Osteocyte (in vitro differentiated cells): Measurements from ENCODE around the gene EVA1A. TPM values are rescaled to one million over a fixed set of nuclear protein-coding genes. Genes with fewer than 3 reads are reported as not detected.

ENCODE experiments used
- DNase-seq: peaks from one replicate; pipeline ENCODE4 v3.0.0; 2021; ENCODE audit warnings: mixed read lengths; ENCODE audit not compliant: unreplicated experiment; ENCODE audit errors: extremely low spot score
- H3K27ac Mint-ChIP-seq: one replicate; pipeline ENCODE4 v1.8.0; 2021; ENCODE audit warnings: mild to moderate bottlenecking, mixed read lengths; ENCODE audit not compliant: unreplicated experiment
- H3K27me3 Mint-ChIP-seq: one replicate; pipeline ENCODE4 v1.8.0; 2021; ENCODE audit warnings: mixed read lengths; ENCODE audit not compliant: unreplicated experiment
- H3K36me3 Mint-ChIP-seq: one replicate; pipeline ENCODE4 v1.8.0; 2021; ENCODE audit warnings: mixed read lengths; ENCODE audit not compliant: unreplicated experiment
- H3K4me1 Mint-ChIP-seq: one replicate; pipeline ENCODE4 v1.8.0; 2021; ENCODE audit warnings: mixed read lengths; ENCODE audit not compliant: unreplicated experiment
- H3K4me3 Mint-ChIP-seq: one replicate; pipeline ENCODE4 v1.8.0; 2021; ENCODE audit warnings: mild to moderate bottlenecking, moderate library complexity, mixed read lengths; ENCODE audit not compliant: unreplicated experiment
- H3K9me3 Mint-ChIP-seq: one replicate; pipeline ENCODE4 v1.8.0; 2021; ENCODE audit warnings: mixed read lengths; ENCODE audit not compliant: unreplicated experiment
- CTCF ChIP-seq: fragments of 200-600 bp; sonication (generic); IDR thresholded peaks from 2 replicates; pipeline ENCODE4 v1.5.0; 2021; ENCODE audit warnings: antibody characterized with exemption, mild to moderate bottlenecking, moderate library complexity
- total RNA-seq: library from RNA; stranded (reverse); gene quantifications from 2 replicates; pipeline ENCODE4 v1.2.1, GENCODE V29; 2021

The EVA1A gene
- total RNA-seq, 1 donor from 2014 or later = 33.5 TPM

GRCh38 chr2:75596784-75597183 lies 36.0 kb upstream of the EVA1A start:
- Mint-ChIP-seq H3K36me3 (no peaks in the 10 kb centered on the region), H3K27me3 (no peaks in the 10 kb centered on the region), H3K9me3 (no peaks in the 10 kb centered on the region), H3K4me3 (no peak overlapping the region), H3K4me1 (peaks cover 69% of the 10 kb centered on the region), H3K27ac (peak overlapping the region; percentile 95)
- DNase-seq = no peak
- no peak for TF ChIP-seq CTCF

GRCh38 chr2:75595541-75596395 lies 35.0 kb upstream of the EVA1A start:
- Mint-ChIP-seq H3K4me1 (peaks cover 72% of the 10 kb centered on the region), H3K36me3 (no peaks in the 10 kb centered on the region), H3K27me3 (no peaks in the 10 kb centered on the region), H3K27ac (peak overlapping the region; percentile 95), H3K4me3 (no peak overlapping the region), H3K9me3 (no peaks in the 10 kb centered on the region)
- no peak for DNase-seq
- no peak for TF ChIP-seq CTCF

- Mint-ChIP-seq H3K9me3 (no peaks in the 10 kb centered on the region), H3K4me3 (no peak overlapping the region), H3K27me3 (no peaks in the 10 kb centered on the region), H3K4me1 (peaks cover 70% of the 10 kb centered on the region), H3K36me3 (no peaks in the 10 kb centered on the region), H3K27ac (peak overlapping the region; percentile 95)
- DNase-seq = no peak
- no peak for TF ChIP-seq CTCF
Measured at GRCh38 chr2:75594596-75594995, 33.9 kb upstream of the EVA1A start.

- H3K4me3 Mint-ChIP-seq = no peak overlapping the region
- peaks cover 75% of the 10 kb centered on the region for H3K4me1 Mint-ChIP-seq
- no peaks in the 10 kb centered on the region for H3K27me3 Mint-ChIP-seq
- H3K36me3 Mint-ChIP-seq = no peaks in the 10 kb centered on the region
- no peak for DNase-seq
- H3K9me3 Mint-ChIP-seq = no peaks in the 10 kb centered on the region
- H3K27ac Mint-ChIP-seq = no peak overlapping the region
- no peak for TF ChIP-seq CTCF
Measured at GRCh38 chr2:75592888-75593287, 32.1 kb upstream of the EVA1A start.

- H3K4me3 Mint-ChIP-seq = no peak overlapping the region
- H3K4me1 Mint-ChIP-seq = peaks cover 80% of the 10 kb centered on the region
- no peak for DNase-seq
Measured at GRCh38 chr2:75592030-75592429, 31.3 kb upstream of the EVA1A start.

More at GRCh38 chr2:75592030-75592429, 31.3 kb upstream of the EVA1A start:
- no peaks in the 10 kb centered on the region for H3K36me3 Mint-ChIP-seq
- no peaks in the 10 kb centered on the region for H3K27me3 Mint-ChIP-seq
- H3K9me3 Mint-ChIP-seq = no peaks in the 10 kb centered on the region
- peak overlapping the region; percentile 71 for H3K27ac Mint-ChIP-seq
- TF ChIP-seq CTCF = no peak
